ENCODE measurements around the gene APOM. TPM values are rescaled to one million over a fixed set of nuclear protein-coding genes. Genes with fewer than 3 reads are reported as not detected.

Gene APOM
- total and polyA plus RNA-seq, 2 of the 4 experiments (the other 2 are of a cell fraction): 1.4 to 3.8 TPM

GRCh38 chr6:31607317-31607716 lies 48.4 kb upstream of the APOM start:
- no TSS peak for BruUV-seq (replicated peaks)
- H3K9me3 ChIP-seq (ENCODE audit: control insufficient read depth, insufficient read depth, low read length): no peaks in the 10 kb centered on the region
- H2BK20ac ChIP-seq (ENCODE audit: low read depth, low read length): no peak overlapping the region
- WGBS, 2 experiments (ENCODE audit: extremely low coverage in 2 of 2, insufficient read length in 1 of 2): 67% methylated on average over 1 of the region's 1 CpG; no CpG with 5 or more reads in 1 of the 2 experiments
- no peak overlapping the region for H2BK5ac ChIP-seq (ENCODE audit: low read depth, low read length, poor library complexity, severe bottlenecking)
- H3K79me1 ChIP-seq (ENCODE audit: low read depth in 1 of 2, low read length in 2 of 2): no peaks in the 10 kb centered on the region
- POLR2A ChIA-PET (ENCODE audit: unreplicated experiment): interaction anchor here (0.6 kb wide), 1 partner anchor 188 kb away, joined by 3 read pairs; no protein-coding TSS in a partner anchor
- no peak overlapping the region for H4K5ac ChIP-seq (ENCODE audit: low read depth, low read length)
- H4K8ac ChIP-seq (ENCODE audit: low read depth in 2 of 2, low read length in 2 of 2): no peak overlapping the region
- CTCF ChIA-PET: interaction anchor here (0.6 kb wide), 1 partner anchor 170 kb away, joined by 4 read pairs; no protein-coding TSS in a partner anchor
- no peak overlapping the region for H2BK15ac ChIP-seq (ENCODE audit: low read depth, low read length)
- no peak overlapping the region for H3K4ac ChIP-seq (ENCODE audit: low read depth, low read length)
- H2BK120ac ChIP-seq (ENCODE audit: low read depth, low read length): no peak overlapping the region
- no peak overlapping the region for H3K14ac ChIP-seq (replicated peaks; ENCODE audit: low read depth, low read length)
- intact Hi-C loops (cut with micrococcal nuclease) (no loop called here), dilution Hi-C loops (cut with HindIII; ENCODE audit: low sequenced_read_pairs, unreplicated experiment) (no loop called here), in situ Hi-C loops (cut with MboI; ENCODE audit: low sequenced_read_pairs) (no loop called here)
- no peak overlapping the region for H3K56ac ChIP-seq (ENCODE audit: extremely low read depth, insufficient read depth, low read length)
- H3K9ac ChIP-seq (ENCODE audit: low read depth, low read length): no peak overlapping the region
- H3K27me3 ChIP-seq (ENCODE audit: control insufficient read depth, insufficient read depth, low read length): peaks cover 9% of the 10 kb centered on the region; the same call in 1 of the 2 replicates
- H4K91ac ChIP-seq (ENCODE audit: insufficient read depth, low read depth, low read length): no peak overlapping the region
- no peaks in the 10 kb centered on the region for H3K9me1 ChIP-seq (ENCODE audit: insufficient read depth, low read length)
- H3K4me1 ChIP-seq (ENCODE audit: control insufficient read depth, insufficient read depth, low read length): no peaks in the 10 kb centered on the region
- ATAC-seq (ENCODE audit: low read depth): no peak
- H3K4me3 ChIP-seq (ENCODE audit: insufficient read depth, low read depth, low read length): no peak overlapping the region
- no peaks in the 10 kb centered on the region for H3K36me3 ChIP-seq (ENCODE audit: control insufficient read depth, insufficient read depth, low read length)
- no peak overlapping the region for H2AK5ac ChIP-seq (ENCODE audit: low read depth, low read length)
- no peak for DNase-seq
- H4K20me1 ChIP-seq (ENCODE audit: insufficient read depth, low read length): no peaks in the 10 kb centered on the region
- H2AFZ ChIP-seq (replicated peaks; ENCODE audit: low read length, poor library complexity): no peak overlapping the region
- H3K18ac ChIP-seq (ENCODE audit: low read depth, low read length): no peak overlapping the region
- no peak overlapping the region for H3K4me2 ChIP-seq (ENCODE audit: low read depth, low read length)
- no peak overlapping the region for H3K27ac ChIP-seq (ENCODE audit: insufficient read depth, low read length)
- H3K23ac ChIP-seq (ENCODE audit: low read depth, low read length): no peak overlapping the region
- TF ChIP-seq RAD21 (IDR thresholded peaks at IDR 0.05; ENCODE audit: low read length) (no peak), CEBPB (IDR thresholded peaks at IDR 0.05; ENCODE audit: low read depth, low read length) (no peak), POLR2A (IDR thresholded peaks at IDR 0.05; ENCODE audit: low read depth, low read length) (no peak), MAZ (IDR thresholded peaks at IDR 0.05; ENCODE audit: borderline replicate concordance, low read depth, low read length) (no peak), MXI1 (IDR thresholded peaks at IDR 0.05; ENCODE audit: borderline replicate concordance, low read depth, low read length) (no peak), RFX5 (IDR thresholded peaks at IDR 0.05; ENCODE audit: low read depth, low read length) (no peak), RCOR1 (IDR thresholded peaks at IDR 0.05; ENCODE audit: insufficient replicate concordance, low read length) (no peak), CHD1 (IDR thresholded peaks at IDR 0.05; ENCODE audit: low read depth, low read length) (no peak), SMC3 (IDR thresholded peaks at IDR 0.05; ENCODE audit: low read depth, low read length) (no peak), MAFK (IDR thresholded peaks at IDR 0.05; ENCODE audit: low read depth, low read length) (no peak), BHLHE40 (IDR thresholded peaks at IDR 0.05; ENCODE audit: low read depth, low read length) (no peak), NFE2L2 (IDR thresholded peaks at IDR 0.05; ENCODE audit: low read depth, low read length) (no peak), FOS (IDR thresholded peaks at IDR 0.05; ENCODE audit: low read depth, low read length) (no peak)
- TF ChIP-seq, protein P1, sequence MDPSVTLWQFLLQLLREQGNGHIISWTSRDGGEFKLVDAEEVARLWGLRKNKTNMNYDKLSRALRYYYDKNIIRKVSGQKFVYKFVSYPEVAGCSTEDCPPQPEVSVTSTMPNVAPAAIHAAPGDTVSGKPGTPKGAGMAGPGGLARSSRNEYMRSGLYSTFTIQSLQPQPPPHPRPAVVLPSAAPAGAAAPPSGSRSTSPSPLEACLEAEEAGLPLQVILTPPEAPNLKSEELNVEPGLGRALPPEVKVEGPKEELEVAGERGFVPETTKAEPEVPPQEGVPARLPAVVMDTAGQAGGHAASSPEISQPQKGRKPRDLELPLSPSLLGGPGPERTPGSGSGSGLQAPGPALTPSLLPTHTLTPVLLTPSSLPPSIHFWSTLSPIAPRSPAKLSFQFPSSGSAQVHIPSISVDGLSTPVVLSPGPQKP (IDR thresholded peaks at IDR 0.05; ENCODE audit: borderline replicate concordance, low read depth, low read length): no peak
- TF ChIP-seq, protein P2, sequence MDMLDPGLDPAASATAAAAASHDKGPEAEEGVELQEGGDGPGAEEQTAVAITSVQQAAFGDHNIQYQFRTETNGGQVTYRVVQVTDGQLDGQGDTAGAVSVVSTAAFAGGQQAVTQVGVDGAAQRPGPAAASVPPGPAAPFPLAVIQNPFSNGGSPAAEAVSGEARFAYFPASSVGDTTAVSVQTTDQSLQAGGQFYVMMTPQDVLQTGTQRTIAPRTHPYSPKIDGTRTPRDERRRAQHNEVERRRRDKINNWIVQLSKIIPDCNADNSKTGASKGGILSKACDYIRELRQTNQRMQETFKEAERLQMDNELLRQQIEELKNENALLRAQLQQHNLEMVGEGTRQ (IDR thresholded peaks at IDR 0.05; ENCODE audit: low read depth, low read length): no peak
- TF ChIP-seq, protein P3, sequence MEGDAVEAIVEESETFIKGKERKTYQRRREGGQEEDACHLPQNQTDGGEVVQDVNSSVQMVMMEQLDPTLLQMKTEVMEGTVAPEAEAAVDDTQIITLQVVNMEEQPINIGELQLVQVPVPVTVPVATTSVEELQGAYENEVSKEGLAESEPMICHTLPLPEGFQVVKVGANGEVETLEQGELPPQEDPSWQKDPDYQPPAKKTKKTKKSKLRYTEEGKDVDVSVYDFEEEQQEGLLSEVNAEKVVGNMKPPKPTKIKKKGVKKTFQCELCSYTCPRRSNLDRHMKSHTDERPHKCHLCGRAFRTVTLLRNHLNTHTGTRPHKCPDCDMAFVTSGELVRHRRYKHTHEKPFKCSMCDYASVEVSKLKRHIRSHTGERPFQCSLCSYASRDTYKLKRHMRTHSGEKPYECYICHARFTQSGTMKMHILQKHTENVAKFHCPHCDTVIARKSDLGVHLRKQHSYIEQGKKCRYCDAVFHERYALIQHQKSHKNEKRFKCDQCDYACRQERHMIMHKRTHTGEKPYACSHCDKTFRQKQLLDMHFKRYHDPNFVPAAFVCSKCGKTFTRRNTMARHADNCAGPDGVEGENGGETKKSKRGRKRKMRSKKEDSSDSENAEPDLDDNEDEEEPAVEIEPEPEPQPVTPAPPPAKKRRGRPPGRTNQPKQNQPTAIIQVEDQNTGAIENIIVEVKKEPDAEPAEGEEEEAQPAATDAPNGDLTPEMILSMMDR (conservative IDR thresholded peaks at IDR 0.05; ENCODE audit: low read depth, low read length): no peak
- no peak overlapping the region for H2AK9ac ChIP-seq (replicated peaks; ENCODE audit: low read depth, low read length, poor library complexity)

All from IMR-90 (cell line).